Measurements from ENCODE around the gene BMERB1. TPM values are rescaled to one million over a fixed set of nuclear protein-coding genes. Genes with fewer than 3 reads are reported as not detected.

BMERB1 gene
- total RNA-seq, 1 experiment from 2014 or later = 12.4 TPM

GRCh38 chr16:15585956-15586355, 151.6 kb downstream of the BMERB1 start:
- DNase-seq (ENCODE audit: low read depth, low spot score) = no peak
- in situ Hi-C loops (cut with HindIII; ENCODE audit: low pct_unique_long_range_greater_than_20kb, low sequenced_read_pairs) = no loop called here

- DNase-seq (ENCODE audit: low read depth, low spot score) = no peak
- in situ Hi-C loops (cut with HindIII; ENCODE audit: low pct_unique_long_range_greater_than_20kb, low sequenced_read_pairs) = no loop called here
Measured at GRCh38 chr16:15586716-15587115, 152.3 kb downstream of the BMERB1 start.

- no peak for DNase-seq (ENCODE audit: low read depth, low spot score)
- in situ Hi-C loops (cut with HindIII; ENCODE audit: low pct_unique_long_range_greater_than_20kb, low sequenced_read_pairs) = no loop called here
Measured at GRCh38 chr16:15587152-15587825, 152.9 kb downstream of the BMERB1 start.

GRCh38 chr16:15592324-15592723, 157.9 kb downstream of the BMERB1 start:
- in situ Hi-C loops (cut with HindIII; ENCODE audit: low pct_unique_long_range_greater_than_20kb, low sequenced_read_pairs) = no loop called here
- DNase-seq (ENCODE audit: low read depth, low spot score) = no peak

GRCh38 chr16:15593235-15593634, 158.8 kb downstream of the BMERB1 start:
- in situ Hi-C loops (cut with HindIII; ENCODE audit: low pct_unique_long_range_greater_than_20kb, low sequenced_read_pairs) = no loop called here
- DNase-seq (ENCODE audit: low read depth, low spot score) = no peak

GRCh38 chr16:15594711-15595320, 160.4 kb downstream of the BMERB1 start:
- in situ Hi-C loops (cut with HindIII; ENCODE audit: low pct_unique_long_range_greater_than_20kb, low sequenced_read_pairs) = no loop called here
- DNase-seq (ENCODE audit: low read depth, low spot score) = no peak

- no peak for DNase-seq (ENCODE audit: low read depth, low spot score)
- in situ Hi-C loops (cut with HindIII; ENCODE audit: low pct_unique_long_range_greater_than_20kb, low sequenced_read_pairs) = no loop called here
Measured at GRCh38 chr16:15597135-15597534, 162.7 kb downstream of the BMERB1 start.

- no peak for DNase-seq (ENCODE audit: low read depth, low spot score)
- in situ Hi-C loops (cut with HindIII; ENCODE audit: low pct_unique_long_range_greater_than_20kb, low sequenced_read_pairs) = no loop called here
Measured at GRCh38 chr16:15597822-15598647, 163.6 kb downstream of the BMERB1 start.

GRCh38 chr16:15598648-15599190, 164.3 kb downstream of the BMERB1 start:
- DNase-seq (ENCODE audit: low read depth, low spot score) = no peak
- in situ Hi-C loops (cut with HindIII; ENCODE audit: low pct_unique_long_range_greater_than_20kb, low sequenced_read_pairs) = no loop called here

GRCh38 chr16:15599303-15600070, 165.1 kb downstream of the BMERB1 start:
- DNase-seq (ENCODE audit: low read depth, low spot score) = no peak
- in situ Hi-C loops (cut with HindIII; ENCODE audit: low pct_unique_long_range_greater_than_20kb, low sequenced_read_pairs) = no loop called here

- in situ Hi-C loops (cut with HindIII; ENCODE audit: low pct_unique_long_range_greater_than_20kb, low sequenced_read_pairs) = no loop called here
- no peak for DNase-seq (ENCODE audit: low read depth, low spot score)
Measured at GRCh38 chr16:15601212-15601879, 167.0 kb downstream of the BMERB1 start.

GRCh38 chr16:15602285-15603044, 168.1 kb downstream of the BMERB1 start:
- in situ Hi-C loops (cut with HindIII; ENCODE audit: low pct_unique_long_range_greater_than_20kb, low sequenced_read_pairs) = no loop called here
- DNase-seq (ENCODE audit: low read depth, low spot score) = no peak

GRCh38 chr16:15604460-15605440, 170.4 kb downstream of the BMERB1 start:
- in situ Hi-C loops (cut with HindIII; ENCODE audit: low pct_unique_long_range_greater_than_20kb, low sequenced_read_pairs) = no loop called here
- no peak for DNase-seq (ENCODE audit: low read depth, low spot score)

GRCh38 chr16:15605839-15606517, 171.6 kb downstream of the BMERB1 start:
- DNase-seq (ENCODE audit: low read depth, low spot score) = no peak
- in situ Hi-C loops (cut with HindIII; ENCODE audit: low pct_unique_long_range_greater_than_20kb, low sequenced_read_pairs) = no loop called here
